Esophagus squamous epithelium (tissue), 5 donors: ENCODE measurements around the gene CLTC. TPM values are rescaled to one million over a fixed set of nuclear protein-coding genes. Genes with fewer than 3 reads are reported as not detected.

Source experiments
- DNase-seq: peaks from one replicate; lab custom pipeline; 2025; lab: John Stamatoyannopoulos, UW
- H3K27ac ChIP-seq, 4 donors: fragments of 200-600 bp; sonication (generic); one replicate each; pipeline ENCODE4 v1.5.1; 2016 to 2019; ENCODE audit warnings: mild to moderate bottlenecking in 1 of 4
- H3K27me3 ChIP-seq, 4 donors: fragments of 200-600 bp; sonication (generic); 1 replicate in 3 of 4; 2 replicates in 1 of 4; pipeline versions ENCODE4 v1.5.1 to v1.6.0; 2017 to 2021; ENCODE audit warnings: antibody characterized with exemption in 1 of 4
- H3K36me3 ChIP-seq, 3 donors: fragments of 200-600 bp; sonication (generic); one replicate each; pipeline ENCODE4 v1.5.1; 2016 to 2019
- H3K4me1 ChIP-seq, 3 donors: fragments of 200-600 bp; sonication (generic); one replicate each; pipeline ENCODE4 v1.5.1; 2017 to 2019
- H3K4me3 ChIP-seq, 4 donors: fragments of 200-600 bp; sonication (generic); 1 replicate in 3 of 4; 2 replicates in 1 of 4; pipeline ENCODE4 v1.5.1; 2016 to 2019; ENCODE audit warnings: mild to moderate bottlenecking in 2 of 4, moderate library complexity in 1 of 4
- H3K9me3 ChIP-seq, 3 donors: fragments of 200-600 bp; sonication (generic); one replicate each; pipeline ENCODE4 v1.5.1; 2016 to 2019
- CTCF ChIP-seq, 6 experiments: fragments of 450-650 bp in 4 of 6; fragments of 200-600 bp in 2 of 6; sonication (generic) in 2 of 6; IDR thresholded peaks; one replicate each; pipeline ENCODE4 v1.5.1; 2016 to 2019; ENCODE audit warnings: antibody characterized with exemption in 6 of 6, mild to moderate bottlenecking in 4 of 6, moderate library complexity in 4 of 6
- POLR2A ChIP-seq, 4 donors: fragments of 450-650 bp; IDR thresholded peaks; one replicate each; pipeline ENCODE4 v1.6.1; 2017; ENCODE audit warnings: antibody characterized with exemption in 4 of 4, mild to moderate bottlenecking in 4 of 4, moderate library complexity in 3 of 4
- WGBS, 2 donors: methylation state at CpG; one replicate each; pipeline ENCODE4 v1.1.5; 2018; 5-methylcytosine and 5-hydroxymethylcytosine counted together
- intact Hi-C: fragments of 100-400 bp; cut with DNase I; formaldehyde crosslinking; loops from one replicate; pipeline ENCODE4 v1.15.0; 2022
- total RNA-seq, 4 donors: library from RNA; depleted of rRNA; stranded (reverse); fragments of >200 nt; gene quantifications; one replicate each; pipeline ENCODE4 v1.1.0, GENCODE V29; 2016
- donor health status: DM: yes; HTN: yes; CAD: no.

CLTC gene
- total RNA-seq, 4 donors from 2014 or later = 135 to 236 (median 201) TPM

DNA sequence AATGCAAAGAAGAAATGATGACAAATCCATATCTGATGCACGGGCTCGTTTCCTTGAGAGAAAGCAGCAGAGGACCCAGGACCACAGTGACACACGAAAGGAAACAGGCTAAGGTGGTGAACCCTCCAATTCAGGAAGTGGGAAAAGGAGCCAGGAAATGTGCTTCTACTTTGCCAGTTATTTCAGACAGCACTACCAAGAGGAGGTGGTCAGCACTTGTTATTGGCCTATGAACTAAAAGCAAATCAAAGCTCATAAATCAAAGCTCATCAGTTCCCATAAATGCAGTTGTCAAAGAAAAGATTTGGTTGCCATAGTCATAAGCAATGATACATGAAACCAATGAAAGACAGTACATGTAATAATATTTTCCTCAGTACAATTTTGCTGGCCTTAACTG lies 12.6 kb upstream of the CLTC start:
- WGBS, 2 donors = 47 to 66% methylated on average over 3 of the region's 3 CpGs
- intact Hi-C loops = no loop called here
- Histone ChIP-seq H3K36me3 (peaks cover 0 to 82% (median 17%) of the 10 kb centered on the region in 3 donors), H3K4me1 (no peaks in the 10 kb centered on the region), H3K4me3 (no peak overlapping the region), H3K27me3 (no peaks in the 10 kb centered on the region), H3K9me3 (no peaks in the 10 kb centered on the region), H3K27ac (no peak overlapping the region)
- TF ChIP-seq POLR2A (IDR thresholded peaks at IDR 0.05) = no peak
- no peak for TF ChIP-seq CTCF (IDR thresholded peaks at IDR 0.05)
- DNase-seq = no peak

DNA sequence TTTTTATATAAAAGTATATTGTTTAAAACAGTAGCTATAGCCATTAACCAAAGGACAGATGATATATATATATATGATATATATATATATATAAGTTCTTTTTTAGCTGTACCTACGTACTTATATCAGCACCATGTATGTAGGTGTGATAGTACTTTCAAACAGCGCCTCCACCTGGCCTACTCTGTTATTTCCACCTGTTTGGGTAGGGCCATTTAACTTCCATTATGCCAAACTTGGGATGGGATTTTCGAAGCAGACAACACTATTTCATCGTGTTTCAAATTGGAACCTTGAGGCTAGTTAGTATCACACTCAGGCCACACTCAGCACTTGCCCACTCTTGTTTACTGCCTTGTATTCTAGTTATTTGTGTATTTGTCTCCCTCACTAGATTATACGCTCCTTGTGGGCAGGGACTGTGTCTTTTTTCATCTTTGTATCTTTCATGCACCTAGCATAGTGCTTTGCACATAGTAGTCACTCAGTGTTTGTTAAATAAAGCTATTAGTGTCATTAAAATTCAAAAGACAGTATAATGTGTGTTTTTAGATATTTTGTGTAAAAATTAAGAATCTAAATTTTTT lies 11.8 kb upstream of the CLTC start:
- TF ChIP-seq POLR2A (IDR thresholded peaks at IDR 0.05) (no peak), CTCF (IDR thresholded peaks at IDR 0.05) (peak in 1 of 6 experiments; percentile 33)

DNA sequence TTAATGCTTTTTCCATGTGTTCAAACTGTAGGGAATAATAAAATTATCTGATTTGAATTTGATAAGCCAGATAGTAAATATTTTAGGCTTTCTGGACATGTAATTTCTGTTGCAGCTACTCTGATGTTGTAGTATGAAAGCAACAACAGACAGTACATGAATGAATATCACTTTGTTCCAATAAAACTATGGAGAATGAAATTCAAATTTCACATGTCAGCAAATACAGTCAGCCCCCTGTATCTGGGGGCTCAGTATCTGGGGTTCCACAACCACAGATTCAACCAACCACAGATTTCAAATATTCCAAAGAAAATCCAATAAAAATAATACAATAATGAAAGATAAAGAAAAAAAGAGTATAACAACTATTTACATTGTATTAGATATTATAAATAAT lies 8.2 kb upstream of the CLTC start:
- Histone ChIP-seq H3K27ac (no peak overlapping the region), H3K9me3 (no peaks in the 10 kb centered on the region), H3K4me3 (no peak overlapping the region), H3K36me3 (peaks cover 0 to 39% (median 0%) of the 10 kb centered on the region in 3 donors), H3K27me3 (no peaks in the 10 kb centered on the region), H3K4me1 (no peaks in the 10 kb centered on the region)
- intact Hi-C loops = no loop called here
- DNase-seq = no peak
- TF ChIP-seq POLR2A (IDR thresholded peaks at IDR 0.05) (no peak), CTCF (IDR thresholded peaks at IDR 0.05) (no peak)

More for the DNA sequence above, 11.8 kb upstream of the CLTC start:
- DNase-seq = no peak
- WGBS, 2 donors = 86% methylated on average over 5 of the region's 5 CpGs
- Histone ChIP-seq H3K36me3 (peaks cover 0 to 73% (median 11%) of the 10 kb centered on the region in 3 donors), H3K4me1 (no peaks in the 10 kb centered on the region), H3K4me3 (no peak overlapping the region), H3K9me3 (no peaks in the 10 kb centered on the region), H3K27ac (no peak overlapping the region), H3K27me3 (no peaks in the 10 kb centered on the region)
- intact Hi-C loops = no loop called here

DNA sequence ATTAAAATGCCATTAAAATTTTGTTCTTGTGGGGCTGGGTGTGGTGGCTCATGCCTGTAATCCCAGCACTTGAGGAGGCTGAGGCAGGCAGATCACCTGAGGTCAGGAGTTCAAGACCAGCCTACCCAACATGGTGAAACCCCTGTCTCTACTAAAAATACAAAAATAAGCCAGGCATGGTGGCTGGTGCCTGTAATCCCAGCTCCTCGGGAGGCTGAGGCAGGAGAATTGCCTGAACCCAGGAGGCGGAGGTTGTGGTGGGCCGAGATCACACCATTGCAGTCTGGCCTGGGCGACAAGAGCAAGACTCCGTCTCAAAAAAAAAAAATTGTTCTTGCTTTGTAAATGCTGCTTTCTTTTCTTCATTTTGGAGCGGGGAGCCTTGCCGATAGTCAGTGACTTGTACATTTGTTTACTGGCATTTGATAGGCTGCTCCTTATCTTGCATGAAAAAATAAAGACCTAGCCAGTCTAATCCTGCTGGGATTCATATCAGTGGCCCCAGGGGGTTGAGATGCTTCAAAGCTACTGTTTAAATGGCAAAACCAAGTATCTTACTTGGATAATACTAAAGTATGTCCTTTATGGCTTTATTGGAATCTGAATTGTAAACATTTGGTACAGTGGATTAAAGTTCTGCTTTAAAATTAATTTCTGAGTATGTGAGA lies 3.3 kb upstream of the CLTC start:
- DNase-seq = no peak
- intact Hi-C loops = no loop called here
- WGBS, 2 donors = 94 to 97% methylated on average over 7 of the region's 7 CpGs

More for the DNA sequence above, 3.3 kb upstream of the CLTC start:
- H3K4me1 ChIP-seq = peaks cover 16 to 25% (median 16%) of the 10 kb centered on the region in 3 donors
- TF ChIP-seq CTCF (IDR thresholded peaks at IDR 0.05) (no peak), POLR2A (IDR thresholded peaks at IDR 0.05) (no peak)
- H3K36me3 ChIP-seq = no peaks in the 10 kb centered on the region
- H3K27ac ChIP-seq = no peak overlapping the region
- H3K27me3 ChIP-seq = no peaks in the 10 kb centered on the region
- no peaks in the 10 kb centered on the region for H3K9me3 ChIP-seq
- no peak overlapping the region for H3K4me3 ChIP-seq
